Erythroblast (primary cell): Measurements from ENCODE around the gene SCUBE1.

Experiments used
- GATA1 ChIP-seq: IDR thresholded peaks from 2 replicates; pipeline ENCODE4 v1.6.1; 2011; ENCODE audit warnings: low read depth, mild to moderate bottlenecking, control low read depth, low read length, moderate library complexity
- POLR2A ChIP-seq: IDR thresholded peaks from 2 replicates; pipeline ENCODE4 v1.6.1; 2011; ENCODE audit warnings: mild to moderate bottlenecking, low read length

GRCh38 chr22:43313244-43313889, 29.8 kb downstream of the SCUBE1 start:
- TF ChIP-seq POLR2A, result no peak
- TF ChIP-seq GATA1, result no peak
